MM.1S (cell line): Measurements from ENCODE around the gene ADGRV1.

Experiments
- CTCF ChIP-seq: fragments of 300-600 bp; sonication (generic); IDR thresholded peaks from 2 replicates; pipeline ENCODE4 v1.5.1; 2016; ENCODE audit warnings: antibody characterized with exemption, low read length, mixed read lengths
- EZH2 ChIP-seq: fragments of 300-600 bp; sonication (generic); optimal IDR thresholded peaks from 2 replicates; pipeline ENCODE3; 2017; ENCODE audit warnings: low read depth, mild to moderate bottlenecking, antibody characterized with exemption, low read length, mixed read lengths

DNA sequence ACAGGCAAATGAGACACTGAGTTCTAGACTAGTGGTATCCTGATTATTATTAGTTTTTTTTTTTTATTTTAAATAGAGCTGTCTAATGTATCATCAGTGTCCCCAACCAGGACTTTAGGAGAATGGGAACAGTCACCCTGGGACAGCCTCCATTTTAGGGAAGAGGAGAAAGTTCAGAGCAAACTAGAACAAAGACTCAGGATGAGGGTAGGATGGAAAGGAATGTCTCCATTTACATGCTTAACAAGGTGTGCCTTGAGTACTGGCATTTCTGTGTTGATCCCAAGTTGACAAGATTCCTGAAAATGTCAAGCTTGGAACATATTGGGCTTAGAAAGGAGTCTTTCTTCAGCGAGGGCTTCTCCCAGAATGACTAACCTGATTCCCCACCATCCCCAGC, 601.0 kb downstream of the ADGRV1 start:
- TF ChIP-seq CTCF (no peak), EZH2 (no peak)
